HG03460 (cell line): ENCODE measurements around the gene OSTN.

ENCODE experiments used
- ATAC-seq: cut with Tn5 transposase; IDR thresholded peaks from one replicate; pipeline ENCODE4 v1.9.1; 2021; ENCODE audit not compliant: unreplicated experiment

Gene OSTN

DNA sequence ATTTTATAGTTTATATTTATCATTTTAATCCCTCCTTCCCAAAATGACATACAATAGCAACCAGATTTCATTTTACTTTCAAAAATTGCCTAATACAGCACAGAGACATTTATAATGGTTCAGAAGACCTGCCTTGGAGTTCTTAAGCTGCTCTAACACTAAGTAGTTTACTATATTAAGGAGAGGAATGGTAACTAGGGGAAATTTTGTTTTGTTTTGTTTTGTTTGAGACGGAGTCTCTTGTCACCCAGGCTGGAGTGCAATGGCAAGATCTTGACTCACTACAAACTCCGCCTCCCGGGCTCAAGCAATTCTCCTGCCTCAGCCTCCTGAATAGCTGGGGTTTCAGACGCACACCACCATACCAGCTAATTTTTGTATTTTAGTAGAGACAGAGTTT lies 107.4 kb downstream of the OSTN start:
- no peak for ATAC-seq

DNA sequence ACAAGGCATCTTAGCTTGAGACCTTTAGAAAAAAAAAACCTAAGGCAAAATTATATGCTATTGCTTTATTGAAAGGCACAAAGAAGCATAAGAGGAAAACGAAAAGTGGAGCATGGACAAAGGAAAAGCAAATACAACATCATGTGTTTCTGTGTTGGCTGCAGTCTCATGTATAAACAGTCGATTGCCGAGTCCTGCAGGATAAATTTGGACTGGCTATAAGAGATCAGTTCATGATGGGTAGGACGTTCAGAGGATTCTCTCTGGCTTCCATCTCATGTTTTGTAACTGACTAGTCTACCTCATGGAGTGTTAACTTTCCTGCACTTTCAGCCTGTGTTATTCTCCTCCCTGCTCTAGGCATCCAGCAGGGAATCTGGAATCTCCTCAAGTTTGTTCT lies 108.3 kb downstream of the OSTN start:
- no peak for ATAC-seq

DNA sequence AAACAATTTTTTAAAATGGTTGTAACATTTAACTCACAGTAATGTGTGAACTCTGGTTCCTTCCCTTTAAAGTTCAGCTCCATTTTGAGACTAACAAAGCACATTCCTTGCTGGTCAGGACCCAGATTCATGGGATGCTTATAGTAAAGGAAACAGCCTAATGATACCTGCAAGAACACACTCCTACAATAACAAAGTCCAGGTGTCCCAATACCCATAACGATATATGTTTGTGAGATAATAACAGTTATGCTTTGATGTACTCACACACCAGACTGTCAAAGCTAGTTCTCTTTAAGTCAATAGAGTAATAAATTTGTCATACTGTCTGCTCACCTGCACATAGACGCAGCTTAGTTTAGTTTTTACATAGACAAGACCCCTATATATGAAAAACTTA lies 114.3 kb downstream of the OSTN start:
- ATAC-seq, result no peak

DNA sequence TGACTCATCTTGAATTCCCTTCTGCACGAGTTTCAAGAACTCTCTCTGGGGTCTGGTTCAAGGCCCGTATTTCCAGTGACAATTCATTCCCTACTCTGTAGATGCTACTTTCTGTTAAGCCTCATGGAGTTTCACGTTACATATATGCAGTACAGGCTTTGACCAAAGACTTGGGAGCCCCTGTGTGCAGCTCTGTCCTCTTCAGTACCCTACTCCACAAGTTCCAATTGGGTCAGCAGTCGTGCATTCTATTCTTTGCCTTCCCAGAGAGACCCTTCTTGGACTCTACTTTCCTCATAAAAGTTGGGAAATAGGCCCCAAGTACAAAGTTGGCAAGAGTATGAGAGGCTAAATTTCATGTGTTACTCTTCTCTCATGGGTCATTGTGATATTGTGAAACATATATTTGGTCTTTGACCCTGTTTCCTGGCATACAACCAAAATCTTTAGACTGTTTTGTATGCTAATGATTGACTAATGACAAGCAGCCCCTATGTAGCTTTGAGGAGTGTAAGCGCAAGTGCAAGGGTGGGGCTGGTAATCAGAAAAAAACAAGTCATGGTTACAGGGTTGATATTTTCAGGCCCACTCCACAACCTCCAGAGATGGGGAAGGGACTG lies 115.2 kb downstream of the OSTN start:
- no peak for ATAC-seq
